HG03378 (cell line): ENCODE results near the gene ARRDC4.

Experiments
- ATAC-seq: cut with Tn5 transposase; IDR thresholded peaks from one replicate; pipeline ENCODE4 v1.9.1; 2021; ENCODE audit warnings: mild to moderate bottlenecking, moderate library complexity; ENCODE audit not compliant: unreplicated experiment

ARRDC4 gene

GRCh38 chr15:97995881-97996603 is 35.5 kb downstream of the ARRDC4 start:
- ATAC-seq, result no peak

DNA sequence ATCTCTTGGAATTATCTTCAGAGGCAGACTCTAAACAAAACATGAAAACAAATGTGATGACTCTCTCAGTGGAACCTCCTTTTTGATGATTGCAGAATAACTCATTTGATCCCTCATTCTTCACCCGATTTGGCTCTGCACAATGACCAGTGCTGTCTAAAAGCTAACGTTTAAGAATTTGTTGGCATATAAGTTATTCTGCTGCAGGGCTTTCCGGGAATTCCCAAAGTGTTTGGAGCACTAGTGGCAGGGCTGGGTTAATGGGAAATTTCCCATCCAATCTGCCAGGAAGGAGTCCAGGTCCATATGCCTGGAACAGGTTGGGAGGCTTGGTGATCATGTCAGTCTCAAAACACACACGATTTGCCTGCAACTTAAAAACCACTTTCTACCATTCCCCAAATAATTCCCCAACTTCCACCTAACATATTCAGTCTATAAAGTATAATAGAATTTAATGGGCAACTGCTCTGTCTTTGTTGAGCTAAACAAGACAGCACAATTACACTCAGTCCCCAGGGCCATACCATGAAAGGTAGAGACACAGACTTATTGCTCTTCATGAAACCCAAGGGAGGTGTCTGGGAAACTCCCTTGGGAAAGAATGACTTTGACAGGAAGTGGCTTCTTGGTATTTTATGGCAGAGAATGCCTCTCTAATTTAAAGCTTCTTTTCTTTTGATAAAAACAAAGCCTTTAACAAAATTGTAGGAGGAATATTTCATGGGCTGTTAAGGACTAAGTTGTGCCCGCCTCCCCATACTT is 38.0 kb downstream of the ARRDC4 start:
- ATAC-seq, result no peak

DNA sequence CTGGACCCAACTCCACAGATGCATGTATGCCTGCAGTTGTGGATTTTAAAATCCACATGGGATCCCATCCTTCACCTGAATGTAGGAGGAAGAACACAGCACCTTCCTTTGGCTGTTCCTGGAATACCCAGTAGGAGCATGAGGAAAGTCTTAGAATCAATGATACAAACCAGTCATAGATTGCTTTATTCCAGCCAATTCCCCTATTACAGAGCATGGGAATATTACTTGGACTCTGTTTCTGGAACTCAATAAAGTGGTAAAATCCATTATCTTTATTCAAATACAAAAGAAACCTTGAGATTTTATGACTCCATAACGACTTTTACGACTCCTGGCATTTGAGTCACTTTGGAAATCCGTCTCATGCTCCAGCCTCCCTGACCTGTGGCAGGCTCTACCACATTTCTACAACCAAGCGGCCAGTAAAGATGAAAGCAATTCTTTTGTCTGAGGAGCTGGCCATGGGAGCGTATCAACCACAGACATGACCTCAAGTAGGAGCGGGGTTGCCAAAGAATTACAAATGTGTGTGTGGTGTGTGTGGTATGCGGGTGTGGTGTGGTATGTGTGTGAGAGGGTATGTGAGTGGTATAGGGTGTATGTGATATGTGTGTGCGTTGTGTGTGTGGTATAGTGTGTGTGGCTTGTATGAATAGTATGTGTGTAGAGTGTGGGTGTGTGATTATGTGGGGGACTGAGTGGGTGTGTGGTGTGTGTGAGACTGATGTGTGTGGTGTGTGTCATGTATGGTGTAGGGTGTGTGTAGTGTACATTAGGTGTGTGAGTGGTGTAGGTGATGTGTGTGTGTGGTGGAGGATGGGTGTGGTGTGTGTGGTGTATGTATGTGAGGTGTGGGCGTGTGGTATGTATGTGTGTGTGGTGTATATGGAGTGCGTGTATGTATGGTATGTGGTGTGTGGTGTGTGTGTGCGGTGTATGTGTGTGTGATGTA is 40.0 kb downstream of the ARRDC4 start:
- no peak for ATAC-seq

GRCh38 chr15:98001663-98002194 is 41.2 kb downstream of the ARRDC4 start:
- no peak for ATAC-seq

DNA sequence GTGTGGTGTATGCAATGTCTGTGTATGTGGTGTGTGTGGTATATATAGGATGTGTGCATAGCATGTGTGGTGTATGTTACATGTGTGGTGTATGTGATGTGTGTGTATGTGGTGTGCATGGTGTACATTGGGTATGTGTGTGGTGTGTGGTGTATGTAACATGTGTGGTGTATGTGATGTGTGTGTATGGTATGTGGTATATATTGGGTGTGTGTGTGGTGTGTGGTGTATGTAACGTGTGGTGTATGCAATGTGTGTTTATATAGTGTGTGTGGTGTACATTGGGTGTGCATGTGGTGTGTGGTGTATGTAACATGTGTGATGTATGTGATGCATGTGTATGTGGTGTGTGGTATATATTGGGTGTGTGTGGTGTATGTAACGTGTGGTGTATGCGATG is 41.9 kb downstream of the ARRDC4 start:
- ATAC-seq, result no peak

GRCh38 chr15:98002866-98003265 is 42.4 kb downstream of the ARRDC4 start:
- no peak for ATAC-seq

- no peak for ATAC-seq
These were observed 43.0 kb downstream of the ARRDC4 start for GRCh38 chr15:98003518-98003917.

DNA sequence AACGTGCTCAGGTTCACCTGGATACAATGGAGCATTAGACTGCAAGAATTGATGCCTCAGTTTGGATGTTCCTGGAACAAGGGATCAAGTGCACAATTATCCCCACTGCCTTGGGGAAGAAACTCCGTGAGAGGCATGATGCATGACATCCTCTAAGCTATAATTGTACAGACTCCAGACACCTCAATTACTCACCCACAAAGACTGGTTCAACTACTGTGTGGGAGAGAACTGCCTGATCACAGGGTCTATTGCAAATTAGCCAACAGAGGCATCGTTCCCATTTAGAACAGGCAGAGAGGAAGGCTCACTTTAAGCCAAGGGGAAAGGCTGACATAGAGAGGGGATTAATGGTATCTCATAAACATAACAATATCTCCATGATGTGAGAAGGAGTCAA is 43.5 kb downstream of the ARRDC4 start:
- ATAC-seq, result no peak

DNA sequence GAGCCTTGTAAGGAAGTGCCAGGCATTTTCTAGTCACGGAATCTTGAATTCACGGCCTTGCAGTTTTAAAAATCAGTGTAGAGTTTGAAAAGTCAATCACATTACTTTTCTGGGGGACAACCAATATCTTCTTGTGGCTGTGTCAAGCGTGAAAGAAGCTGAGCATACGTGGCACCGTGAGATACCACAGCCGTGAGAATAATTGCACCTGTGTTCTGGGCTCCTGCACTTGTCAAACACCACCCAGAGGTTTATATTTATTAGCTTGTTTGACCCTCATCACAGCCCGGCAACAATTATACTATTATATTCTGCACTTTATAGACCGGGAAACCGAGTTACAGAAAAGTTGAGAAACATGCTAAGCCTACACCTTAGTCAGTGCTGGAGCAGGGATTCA is 45.2 kb downstream of the ARRDC4 start:
- no peak for ATAC-seq

DNA sequence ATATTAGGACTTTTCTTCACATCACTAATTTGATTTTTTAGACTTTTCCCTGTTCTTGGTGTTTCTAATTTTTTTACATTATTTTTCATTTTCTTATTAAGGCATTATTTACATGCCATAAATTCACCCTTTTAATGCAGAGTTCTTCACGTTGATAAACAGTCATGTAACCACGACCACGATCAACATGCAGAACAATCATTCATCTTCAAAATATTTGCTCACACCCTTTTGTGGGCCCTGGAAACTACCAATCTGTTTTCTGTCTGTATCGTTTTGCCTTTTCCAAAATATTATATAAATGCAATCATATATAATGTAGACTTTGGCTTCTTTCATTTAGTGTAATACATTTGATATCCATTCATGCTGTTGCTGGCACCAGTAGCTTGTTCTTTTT is 48.7 kb downstream of the ARRDC4 start:
- no peak for ATAC-seq

GRCh38 chr15:98009971-98010370 is 49.5 kb downstream of the ARRDC4 start:
- no peak for ATAC-seq

- ATAC-seq, result no peak
These were observed 51.9 kb downstream of the ARRDC4 start for GRCh38 chr15:98012354-98012753.

- ATAC-seq, result no peak
These were observed 53.1 kb downstream of the ARRDC4 start for GRCh38 chr15:98013631-98014030.

GRCh38 chr15:98017150-98017964 is 56.9 kb downstream of the ARRDC4 start:
- ATAC-seq, result no peak

DNA sequence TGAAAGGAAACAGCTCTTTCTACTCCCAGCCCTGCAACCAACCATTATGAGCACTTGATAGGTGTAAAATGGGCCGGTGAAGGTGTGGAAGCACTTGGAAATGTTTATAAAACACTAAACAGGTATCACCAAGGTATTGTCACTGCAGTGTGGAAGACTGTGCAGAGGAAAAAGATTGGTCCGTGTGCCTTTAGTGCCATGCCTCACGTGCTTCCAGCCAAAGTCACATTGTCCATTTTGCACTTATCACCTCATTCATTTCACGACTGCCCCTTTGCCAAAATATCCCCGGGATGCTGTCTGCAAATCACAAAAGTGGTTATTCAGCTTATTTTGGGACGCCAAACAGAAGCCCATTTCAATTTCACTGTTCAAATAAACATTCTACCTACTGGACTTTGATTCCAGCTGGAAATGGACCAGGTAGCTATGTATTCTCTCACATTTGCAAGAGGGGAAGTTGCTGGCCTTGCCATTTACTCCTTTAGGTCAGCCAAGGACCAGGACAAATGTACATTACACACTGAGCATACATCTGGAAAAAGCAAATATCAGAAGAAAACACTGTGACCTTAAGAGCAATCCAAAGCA is 58.4 kb downstream of the ARRDC4 start:
- no peak for ATAC-seq
